Measurements from ENCODE around the gene TMEM220. TPM values are rescaled to one million over a fixed set of nuclear protein-coding genes. Genes with fewer than 3 reads are reported as not detected.

Gene TMEM220
- total and polyA plus RNA-seq, 2 of the 4 experiments (the other 2 are of a cell fraction): 1.1 to 1.9 TPM

GRCh38 chr17:10748531-10749181, 18.8 kb upstream of the TMEM220 start:
- Histone ChIP-seq H4K5ac (ENCODE audit: low read depth, low read length) (no peak overlapping the region), H2BK5ac (ENCODE audit: low read depth, low read length, poor library complexity, severe bottlenecking) (no peak overlapping the region), H3K27me3 (ENCODE audit: control insufficient read depth, insufficient read depth, low read length) (peaks cover 10% of the 10 kb centered on the region; the same call in 1 of the 2 replicates), H2BK15ac (ENCODE audit: low read depth, low read length) (no peak overlapping the region), H4K91ac (ENCODE audit: insufficient read depth, low read depth, low read length) (no peak overlapping the region), H2AK9ac (replicated peaks; ENCODE audit: low read depth, low read length, poor library complexity) (no peak overlapping the region), H4K8ac (ENCODE audit: low read depth in 2 of 2, low read length in 2 of 2) (no peak overlapping the region), H2AK5ac (ENCODE audit: low read depth, low read length) (no peak overlapping the region), H3K9me3 (ENCODE audit: control insufficient read depth, insufficient read depth, low read length) (no peaks in the 10 kb centered on the region), H3K4ac (ENCODE audit: low read depth, low read length) (no peak overlapping the region), H3K4me2 (ENCODE audit: low read depth, low read length) (no peak overlapping the region), H3K9ac (ENCODE audit: low read depth, low read length) (no peak overlapping the region), H4K20me1 (ENCODE audit: insufficient read depth, low read length) (no peaks in the 10 kb centered on the region), H3K27ac (ENCODE audit: insufficient read depth, low read length) (no peak overlapping the region), H2BK20ac (ENCODE audit: low read depth, low read length) (no peak overlapping the region), H3K14ac (replicated peaks; ENCODE audit: low read depth, low read length) (no peak overlapping the region), H3K36me3 (ENCODE audit: control insufficient read depth, insufficient read depth, low read length) (no peaks in the 10 kb centered on the region), H3K23ac (ENCODE audit: low read depth, low read length) (no peak overlapping the region), H3K18ac (ENCODE audit: low read depth, low read length) (no peak overlapping the region), H3K4me3 (ENCODE audit: insufficient read depth, low read depth, low read length) (no peak overlapping the region), H3K79me1 (ENCODE audit: low read depth in 1 of 2, low read length in 2 of 2) (no peaks in the 10 kb centered on the region), H2BK120ac (ENCODE audit: low read depth, low read length) (no peak overlapping the region), H3K4me1 (ENCODE audit: control insufficient read depth, insufficient read depth, low read length) (no peaks in the 10 kb centered on the region), H2AFZ (replicated peaks; ENCODE audit: low read length, poor library complexity) (no peak overlapping the region), H3K56ac (ENCODE audit: extremely low read depth, insufficient read depth, low read length) (no peak overlapping the region), H3K9me1 (ENCODE audit: insufficient read depth, low read length) (no peaks in the 10 kb centered on the region)
- ChIA-PET CTCF (no interaction called here), POLR2A (ENCODE audit: unreplicated experiment) (no interaction called here)
- no peak for ATAC-seq (ENCODE audit: low read depth)
- in situ Hi-C loops (cut with MboI; ENCODE audit: low sequenced_read_pairs) (no loop called here), intact Hi-C loops (cut with micrococcal nuclease) (no loop called here), dilution Hi-C loops (cut with HindIII; ENCODE audit: low sequenced_read_pairs, unreplicated experiment) (no loop called here)
- BruUV-seq (replicated peaks): no TSS peak
- DNase-seq: no peak
- no peak for TF ChIP-seq CEBPB (IDR thresholded peaks at IDR 0.05; ENCODE audit: low read depth, low read length)
- no peak for TF ChIP-seq CHD1 (IDR thresholded peaks at IDR 0.05; ENCODE audit: low read depth, low read length)
- TF ChIP-seq SMC3 (IDR thresholded peaks at IDR 0.05; ENCODE audit: low read depth, low read length): no peak
- no peak for TF ChIP-seq USF2 (IDR thresholded peaks at IDR 0.05; ENCODE audit: low read depth, low read length)
- no peak for TF ChIP-seq RFX5 (IDR thresholded peaks at IDR 0.05; ENCODE audit: low read depth, low read length)
- TF ChIP-seq BHLHE40 (IDR thresholded peaks at IDR 0.05; ENCODE audit: low read depth, low read length): no peak
- no peak for TF ChIP-seq FOS (IDR thresholded peaks at IDR 0.05; ENCODE audit: low read depth, low read length)
- TF ChIP-seq ELK1 (IDR thresholded peaks at IDR 0.05; ENCODE audit: borderline replicate concordance, low read depth, low read length): no peak
- no peak for TF ChIP-seq CTCF (conservative IDR thresholded peaks at IDR 0.05; ENCODE audit: low read depth, low read length)
- TF ChIP-seq RAD21 (IDR thresholded peaks at IDR 0.05; ENCODE audit: low read length): no peak
- no peak for TF ChIP-seq MAZ (IDR thresholded peaks at IDR 0.05; ENCODE audit: borderline replicate concordance, low read depth, low read length)
- WGBS, 2 experiments (ENCODE audit: extremely low coverage in 2 of 2, insufficient read length in 1 of 2): no CpG with 5 or more reads among the region's 9 CpGs

Measured in IMR-90 (cell line).